Natural killer cell treated with Interleukin-12 subunit alpha and Interleukin-12 subunit beta and Interleukin-15 and Interleukin-18, amount 100 ng/mL, for 72 hours (primary cell): ENCODE measurements around the gene SLCO3A1. TPM values are rescaled to one million over a fixed set of nuclear protein-coding genes. Genes with fewer than 3 reads are reported as not detected.
A peak's percentile ranks its signal among the peaks of the same experiment; 100 is the strongest.

Source experiments
- ATAC-seq, 2 donors: fragments of 150-1000 bp; cut with Tn5 transposase in 1 of 2; sonication (Bioruptor Pico), chemical (Tn5 transposase) in 1 of 2; 2 replicates each; pipeline ENCODE4 v1.10.0; 2021
- DNase-seq: peaks from one replicate; pipeline ENCODE4 v3.0.0; 2022; ENCODE audit warnings: low spot score
- H3K27ac Mint-ChIP-seq, 2 donors: 1 replicate in 1 of 2; 2 replicates in 1 of 2; pipeline ENCODE4 v1.8.0; 2022; ENCODE audit warnings: mixed read lengths in 2 of 2, mild to moderate bottlenecking in 1 of 2, moderate library complexity in 1 of 2
- H3K27me3 Mint-ChIP-seq, 2 donors: 1 replicate in 1 of 2; 2 replicates in 1 of 2; pipeline ENCODE4 v1.8.0; 2022; ENCODE audit warnings: mixed read lengths in 2 of 2
- H3K36me3 Mint-ChIP-seq: one replicate; pipeline ENCODE4 v1.8.0; 2022; ENCODE audit warnings: mixed read lengths
- H3K4me1 Mint-ChIP-seq, 2 donors: 1 replicate in 1 of 2; 2 replicates in 1 of 2; pipeline ENCODE4 v1.8.0; 2022; ENCODE audit warnings: low read depth in 2 of 2, mixed read lengths in 2 of 2, mild to moderate bottlenecking in 1 of 2
- H3K4me3 Mint-ChIP-seq: one replicate; pipeline ENCODE4 v1.8.0; 2022; ENCODE audit warnings: mixed read lengths
- H3K9me3 Mint-ChIP-seq: 2 replicates; pipeline ENCODE4 v1.8.0; 2022; ENCODE audit warnings: mixed read lengths
- total RNA-seq, 2 donors: library from RNA; stranded (reverse); gene quantifications; one replicate each; pipeline ENCODE4 v1.2.3, GENCODE V29; 2022

The SLCO3A1 gene
- total RNA-seq, 2 donors from 2014 or later: 10.4 to 12.5 TPM

DNA sequence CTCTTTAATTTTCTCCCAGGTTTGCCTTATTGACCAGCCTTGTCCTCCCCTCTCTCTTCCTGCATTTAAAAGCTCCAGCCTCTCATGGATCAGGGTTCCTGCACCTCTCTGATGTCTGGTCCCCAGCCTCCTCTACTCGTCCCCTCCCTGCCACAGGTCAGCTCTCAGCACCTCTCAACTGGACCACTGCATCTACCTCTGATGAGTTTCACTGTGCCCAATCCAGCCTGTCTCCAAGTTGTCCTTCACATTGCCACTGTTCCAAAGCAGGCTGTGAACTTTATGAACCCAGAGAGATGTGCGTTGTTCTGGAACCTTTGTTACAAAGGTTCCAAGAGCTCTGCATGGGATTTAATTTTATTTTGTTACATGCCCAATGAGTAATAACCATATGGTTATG is 76.6 kb downstream of the SLCO3A1 start:
- Mint-ChIP-seq H3K4me1 (peaks cover 21 to 26% of the 10 kb centered on the region in 2 donors), H3K36me3 (no peaks in the 10 kb centered on the region), H3K9me3 (no peaks in the 10 kb centered on the region), H3K27me3 (no peaks in the 10 kb centered on the region), H3K27ac (no peak overlapping the region), H3K4me3 (no peak overlapping the region)
- ATAC-seq: no peak
- DNase-seq: no peak

DNA sequence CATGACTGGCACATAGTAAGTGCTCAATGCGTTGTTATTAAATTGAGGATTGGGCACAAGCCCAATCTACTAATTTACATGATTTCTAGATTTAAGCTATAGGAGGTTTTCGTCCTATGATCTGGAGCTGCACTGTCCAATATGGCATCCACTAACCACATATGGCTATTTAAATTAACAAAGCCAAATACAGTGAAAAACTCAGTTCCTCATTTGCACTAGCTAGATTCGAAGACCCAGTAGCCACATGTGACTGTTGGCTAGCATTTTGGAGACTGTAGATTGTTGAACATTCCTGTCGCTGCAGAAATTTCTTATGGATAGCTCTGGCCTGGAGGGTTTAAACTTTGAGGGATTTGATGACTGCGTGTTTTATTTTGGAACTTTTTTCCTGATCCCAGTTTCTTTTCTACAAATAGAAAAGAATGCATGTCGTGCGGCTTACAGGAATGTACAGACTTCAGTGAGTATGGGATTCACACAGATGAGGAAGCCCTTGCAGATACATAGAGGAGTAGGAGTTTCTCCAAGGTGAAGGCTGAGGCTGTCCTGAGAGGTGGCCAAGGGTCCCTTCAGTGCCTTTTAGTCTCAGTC is 82.8 kb downstream of the SLCO3A1 start:
- H3K9me3 Mint-ChIP-seq: no peaks in the 10 kb centered on the region

DNA sequence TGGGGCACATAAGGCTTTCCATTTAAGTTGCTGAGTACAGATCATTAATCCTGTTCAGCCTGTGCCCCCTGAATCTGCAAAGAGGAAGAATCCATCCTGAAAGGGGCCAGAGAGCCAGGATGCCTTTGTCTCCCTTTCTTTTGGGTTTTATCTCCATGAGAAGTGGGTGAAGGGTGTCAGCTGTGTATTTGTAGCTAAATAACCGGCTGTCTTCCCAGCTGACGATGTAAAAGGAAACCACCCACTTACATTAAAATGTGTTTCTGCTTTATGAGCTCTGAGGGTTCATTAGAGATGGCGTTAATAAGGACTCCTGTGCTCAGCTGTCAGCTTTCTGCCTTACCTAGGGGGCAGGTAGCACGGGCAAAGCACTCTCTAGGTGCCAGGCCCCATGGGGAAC is 83.4 kb downstream of the SLCO3A1 start:
- no peak for ATAC-seq
- Mint-ChIP-seq H3K27ac (no peak overlapping the region), H3K27me3 (no peaks in the 10 kb centered on the region), H3K9me3 (no peaks in the 10 kb centered on the region), H3K4me3 (no peak overlapping the region), H3K36me3 (no peaks in the 10 kb centered on the region), H3K4me1 (peaks cover 19 to 22% of the 10 kb centered on the region in 2 donors)
- no peak for DNase-seq

More for the DNA sequence above, 82.8 kb downstream of the SLCO3A1 start:
- no peak overlapping the region for H3K4me3 Mint-ChIP-seq
- no peaks in the 10 kb centered on the region for H3K36me3 Mint-ChIP-seq
- DNase-seq (no peak), ATAC-seq (no peak)
- no peaks in the 10 kb centered on the region for H3K27me3 Mint-ChIP-seq
- no peak overlapping the region for H3K27ac Mint-ChIP-seq
- H3K4me1 Mint-ChIP-seq: peaks cover 19 to 25% of the 10 kb centered on the region in 2 donors

DNA sequence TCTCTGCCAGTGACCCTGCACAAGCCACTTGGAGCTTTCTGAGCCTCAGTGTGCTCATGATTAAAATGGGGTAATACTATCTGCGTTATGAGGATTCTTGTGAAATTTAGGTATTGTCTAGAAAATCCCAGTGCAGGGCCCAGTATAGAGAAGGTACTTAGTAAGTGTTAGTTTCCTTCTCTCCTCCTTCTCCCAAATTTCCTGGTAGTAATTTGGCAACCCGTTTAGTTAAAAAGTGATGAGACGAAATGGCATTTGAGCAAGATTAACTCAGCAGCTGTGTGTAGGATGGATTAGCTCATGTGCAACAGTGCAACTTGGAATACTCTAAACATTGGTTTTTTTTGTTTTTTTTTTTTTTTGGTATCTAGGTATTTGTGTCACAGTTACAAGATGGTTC is 84.6 kb downstream of the SLCO3A1 start:
- Mint-ChIP-seq H3K36me3 (no peaks in the 10 kb centered on the region), H3K27me3 (no peaks in the 10 kb centered on the region), H3K9me3 (no peaks in the 10 kb centered on the region), H3K27ac (no peak overlapping the region), H3K4me1 (peaks cover 24 to 33% of the 10 kb centered on the region in 2 donors), H3K4me3 (no peak overlapping the region)
- ATAC-seq (no peak), DNase-seq (no peak)

DNA sequence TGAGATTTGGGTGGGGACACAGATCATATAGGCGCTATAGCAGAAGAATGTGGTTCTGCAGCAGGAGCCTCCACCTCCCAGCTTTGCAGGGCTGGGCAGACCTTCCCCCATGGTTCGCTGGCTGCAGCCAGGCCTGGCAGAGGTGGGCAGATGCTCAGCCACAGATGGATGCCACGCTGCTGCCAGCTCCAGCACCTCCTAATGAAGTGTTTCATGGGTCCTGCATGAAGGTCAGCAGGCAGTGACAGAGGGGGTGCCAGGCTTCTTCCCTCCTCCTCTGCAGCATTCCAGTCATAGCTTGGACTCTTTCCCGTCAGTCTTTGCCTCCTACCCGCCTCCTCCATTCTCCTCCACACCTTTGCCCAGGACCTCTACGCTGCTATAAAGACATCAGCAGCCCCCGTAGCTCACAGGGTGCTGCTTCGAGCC is 85.9 kb downstream of the SLCO3A1 start:
- H3K9me3 Mint-ChIP-seq: no peaks in the 10 kb centered on the region
- ATAC-seq (no peak), DNase-seq (no peak)
- no peaks in the 10 kb centered on the region for H3K36me3 Mint-ChIP-seq
- no peaks in the 10 kb centered on the region for H3K27me3 Mint-ChIP-seq
- no peak overlapping the region for H3K4me3 Mint-ChIP-seq
- peaks cover 35 to 42% of the 10 kb centered on the region in 2 donors for H3K4me1 Mint-ChIP-seq
- H3K27ac Mint-ChIP-seq: peak overlapping the region in 1 of 2 donors; percentile 69

DNA sequence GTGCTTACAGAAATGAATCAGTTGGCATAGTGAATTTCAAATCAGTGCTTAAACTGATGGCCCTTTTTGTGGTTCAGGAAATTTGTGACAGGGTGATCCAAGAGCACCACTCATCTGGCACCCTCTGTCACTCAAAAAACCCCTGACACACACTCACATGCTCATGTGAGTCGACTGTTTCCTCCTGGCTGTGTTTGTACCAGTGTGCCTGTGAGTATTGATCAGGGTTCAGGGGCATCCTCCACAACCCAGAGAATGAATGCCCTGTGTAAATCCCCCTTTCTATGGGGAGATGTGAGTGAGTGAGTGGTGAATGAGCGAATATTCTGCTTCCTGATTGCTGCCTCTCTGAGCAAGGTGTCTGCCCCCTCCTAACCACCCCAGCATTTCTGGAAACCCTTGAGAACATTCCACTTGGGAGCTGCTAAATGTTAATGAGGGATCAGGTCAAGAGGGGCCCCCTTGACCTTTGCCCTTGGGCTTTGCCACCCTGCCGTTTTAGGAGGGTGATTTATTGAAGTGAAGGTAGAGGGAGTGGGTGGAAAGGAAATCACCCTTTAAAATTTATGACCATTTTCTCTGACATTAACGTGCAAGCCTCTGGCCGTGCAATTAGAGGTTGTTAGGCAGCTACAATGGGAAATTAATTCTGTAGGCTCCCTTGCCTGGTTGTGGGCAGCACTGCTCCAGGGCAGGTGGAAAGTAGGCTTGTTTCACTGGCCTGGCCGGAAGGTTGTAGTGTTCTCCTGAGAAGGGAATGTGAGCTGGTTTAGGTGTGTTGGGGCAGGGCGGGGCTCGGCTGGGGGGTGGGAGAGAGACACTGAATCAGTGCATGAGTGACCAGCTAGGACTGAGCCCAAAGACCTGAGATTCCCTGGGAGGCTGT is 87.2 kb downstream of the SLCO3A1 start:
- H3K27ac Mint-ChIP-seq: peak overlapping the region in 1 of 2 donors; percentile 69
- H3K4me3 Mint-ChIP-seq: no peak overlapping the region
- no peaks in the 10 kb centered on the region for H3K9me3 Mint-ChIP-seq
- no peaks in the 10 kb centered on the region for H3K27me3 Mint-ChIP-seq
- DNase-seq (no peak), ATAC-seq (peak in 1 of 2 donors; percentile 47)
- peaks cover 37 to 40% of the 10 kb centered on the region in 2 donors for H3K4me1 Mint-ChIP-seq
- H3K36me3 Mint-ChIP-seq: no peaks in the 10 kb centered on the region

DNA sequence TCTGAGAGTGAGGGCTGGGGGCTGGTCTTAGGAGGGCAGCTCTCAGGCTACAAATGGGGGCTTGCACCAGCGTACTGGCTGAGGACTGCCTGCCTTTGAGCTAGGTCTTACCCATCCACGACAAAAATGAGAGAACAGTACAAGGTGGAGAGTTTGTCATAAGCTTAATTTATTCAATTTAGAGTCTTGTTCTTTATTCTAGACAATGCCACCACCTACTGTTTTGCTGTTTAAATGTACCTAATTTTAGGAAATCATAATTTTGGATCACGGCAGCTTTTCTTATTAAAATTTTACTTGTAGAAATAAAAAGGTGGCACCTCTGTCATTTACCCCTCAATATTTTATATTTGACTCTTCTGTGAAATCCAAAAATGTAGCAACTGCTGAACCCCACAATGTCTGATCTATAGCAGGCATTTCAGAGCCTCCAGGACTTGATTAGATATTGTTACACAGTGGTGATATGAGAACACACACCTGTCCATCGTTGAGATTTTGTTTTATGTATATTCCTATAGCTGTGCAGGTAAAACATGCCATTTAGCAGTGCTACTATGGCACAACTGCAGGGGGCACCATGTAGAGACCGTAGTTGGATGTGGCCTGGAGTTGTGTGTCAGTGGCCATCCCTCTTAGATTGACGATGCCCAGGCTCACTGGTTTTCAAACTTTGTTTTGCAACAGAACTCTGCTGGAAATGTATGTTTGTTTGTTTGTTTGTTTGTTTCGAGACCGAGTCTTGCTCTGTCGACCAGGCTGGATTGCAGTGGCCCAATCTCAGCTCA is 88.6 kb downstream of the SLCO3A1 start:
- no peak overlapping the region for H3K4me3 Mint-ChIP-seq
- H3K27me3 Mint-ChIP-seq: no peaks in the 10 kb centered on the region
- H3K4me1 Mint-ChIP-seq: peaks cover 47 to 50% of the 10 kb centered on the region in 2 donors
- H3K36me3 Mint-ChIP-seq: no peaks in the 10 kb centered on the region
- H3K9me3 Mint-ChIP-seq: no peaks in the 10 kb centered on the region
- ATAC-seq: no peak
- H3K27ac Mint-ChIP-seq: peak overlapping the region in 1 of 2 donors; percentile 85
- no peak for DNase-seq

DNA sequence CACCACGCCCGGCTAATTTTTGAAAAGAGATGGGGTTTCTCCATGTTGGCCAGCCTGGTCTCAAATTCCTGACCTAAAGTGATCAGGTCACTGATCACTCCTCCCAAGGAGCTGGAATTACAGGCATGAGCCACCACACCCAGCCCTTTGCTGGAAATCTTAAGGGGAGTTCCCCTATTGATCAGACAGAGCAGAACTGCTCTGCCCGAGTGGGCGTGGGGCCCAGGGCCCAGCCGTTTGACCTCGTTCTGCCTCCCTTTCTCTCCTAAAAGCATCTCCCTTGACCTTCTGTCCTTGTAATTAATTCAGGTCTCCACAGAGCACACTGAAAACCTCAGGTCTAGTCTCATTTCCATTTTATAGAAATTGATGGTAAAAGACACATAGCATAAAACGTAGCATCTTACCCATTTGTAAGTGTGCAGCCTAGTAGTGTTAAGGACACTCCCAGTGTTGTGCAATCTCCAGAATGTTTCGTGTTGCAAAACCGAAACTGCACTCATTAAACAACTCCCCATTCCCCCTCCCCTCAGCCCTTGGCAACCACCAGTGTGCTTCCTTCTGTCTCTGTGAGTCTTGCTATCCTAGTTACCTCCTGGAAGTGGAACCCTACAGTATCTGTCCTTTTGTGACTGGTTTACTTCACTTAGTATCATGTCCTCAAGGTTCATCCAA is 89.3 kb downstream of the SLCO3A1 start:
- H3K9me3 Mint-ChIP-seq: no peaks in the 10 kb centered on the region
- H3K27ac Mint-ChIP-seq: peak overlapping the region; percentile 76 to 85

DNA sequence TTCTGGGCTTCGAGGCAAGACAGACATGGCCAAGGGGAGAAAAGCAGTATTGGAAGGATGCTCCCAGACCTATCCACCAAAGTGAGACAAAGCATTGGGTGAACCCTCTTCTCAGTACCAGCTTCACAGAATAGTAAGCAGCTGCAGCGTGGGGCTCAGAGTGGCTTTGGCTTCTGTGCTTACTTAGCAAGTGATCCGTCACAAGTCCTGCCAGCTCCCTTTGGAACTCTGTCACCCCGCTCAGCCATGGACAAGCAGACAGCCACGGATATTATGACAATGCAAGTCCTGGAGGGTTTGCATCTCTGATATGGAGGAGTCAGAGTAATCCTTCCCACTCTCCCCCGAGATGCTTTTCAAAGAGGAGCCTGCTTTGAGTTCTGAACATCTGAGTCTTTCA is 90.8 kb downstream of the SLCO3A1 start:
- Mint-ChIP-seq H3K9me3 (no peaks in the 10 kb centered on the region), H3K27ac (peak overlapping the region in 1 of 2 donors; percentile 85), H3K27me3 (no peaks in the 10 kb centered on the region), H3K36me3 (no peaks in the 10 kb centered on the region), H3K4me3 (no peak overlapping the region), H3K4me1 (peaks cover 58 to 63% of the 10 kb centered on the region in 2 donors)
- no peak for ATAC-seq
- no peak for DNase-seq

More for the DNA sequence above, 89.3 kb downstream of the SLCO3A1 start:
- ATAC-seq: peak; percentile 95 to 97
- no peaks in the 10 kb centered on the region for H3K36me3 Mint-ChIP-seq
- peak overlapping the region; percentile 86 for H3K4me3 Mint-ChIP-seq
- H3K27me3 Mint-ChIP-seq: no peaks in the 10 kb centered on the region
- H3K4me1 Mint-ChIP-seq: peaks cover 53 to 58% of the 10 kb centered on the region in 2 donors
- peak; percentile 88 for DNase-seq

DNA sequence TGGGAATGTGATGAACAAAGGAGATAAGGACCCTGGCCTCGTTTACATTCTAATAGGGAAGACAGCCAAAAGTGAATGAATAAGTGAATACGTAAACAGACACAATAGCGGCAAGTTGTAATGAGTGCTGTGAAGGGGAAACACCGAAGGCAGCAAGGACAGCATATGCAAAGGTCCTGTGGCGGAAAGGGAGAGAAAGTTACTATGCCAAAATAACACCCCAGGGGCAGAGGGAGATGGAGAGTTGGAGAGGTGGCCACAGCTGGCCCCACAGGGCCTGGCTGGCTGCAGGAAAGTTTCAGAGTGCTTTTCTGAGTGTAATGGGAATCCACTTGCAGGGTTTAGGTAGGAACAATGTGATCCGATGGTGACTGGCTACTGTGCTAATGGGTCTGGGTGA is 91.9 kb downstream of the SLCO3A1 start:
- no peak for ATAC-seq
- Mint-ChIP-seq H3K4me1 (peaks cover 59 to 61% of the 10 kb centered on the region in 2 donors), H3K9me3 (no peaks in the 10 kb centered on the region), H3K27ac (peak overlapping the region; percentile 3 to 85), H3K27me3 (no peaks in the 10 kb centered on the region), H3K4me3 (no peak overlapping the region), H3K36me3 (no peaks in the 10 kb centered on the region)
- DNase-seq: no peak

DNA sequence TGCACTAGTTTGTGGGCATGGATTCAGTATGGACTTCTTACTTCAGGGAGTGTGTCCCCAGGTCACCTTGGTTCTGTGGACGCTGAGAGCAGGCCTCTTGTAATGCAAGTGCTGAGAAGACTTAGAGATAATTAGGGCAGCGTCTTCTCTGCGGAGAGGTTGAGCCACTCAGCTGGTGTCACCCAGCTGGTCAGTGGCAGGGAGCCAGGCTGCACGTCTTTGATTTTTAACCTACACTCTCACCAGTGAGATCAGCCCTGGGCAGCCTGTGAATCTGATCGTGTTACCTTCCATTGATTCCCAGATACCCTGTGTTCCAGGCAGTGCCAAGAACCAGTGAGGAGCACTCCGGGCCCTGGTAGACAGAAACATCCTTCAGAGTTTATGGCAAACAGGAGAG is 92.6 kb downstream of the SLCO3A1 start:
- Mint-ChIP-seq H3K4me1 (peaks cover 57 to 61% of the 10 kb centered on the region in 2 donors), H3K9me3 (no peaks in the 10 kb centered on the region), H3K27me3 (no peaks in the 10 kb centered on the region), H3K36me3 (no peaks in the 10 kb centered on the region), H3K4me3 (no peak overlapping the region), H3K27ac (peak overlapping the region; percentile 3 to 85)
- no peak for DNase-seq
- no peak for ATAC-seq

DNA sequence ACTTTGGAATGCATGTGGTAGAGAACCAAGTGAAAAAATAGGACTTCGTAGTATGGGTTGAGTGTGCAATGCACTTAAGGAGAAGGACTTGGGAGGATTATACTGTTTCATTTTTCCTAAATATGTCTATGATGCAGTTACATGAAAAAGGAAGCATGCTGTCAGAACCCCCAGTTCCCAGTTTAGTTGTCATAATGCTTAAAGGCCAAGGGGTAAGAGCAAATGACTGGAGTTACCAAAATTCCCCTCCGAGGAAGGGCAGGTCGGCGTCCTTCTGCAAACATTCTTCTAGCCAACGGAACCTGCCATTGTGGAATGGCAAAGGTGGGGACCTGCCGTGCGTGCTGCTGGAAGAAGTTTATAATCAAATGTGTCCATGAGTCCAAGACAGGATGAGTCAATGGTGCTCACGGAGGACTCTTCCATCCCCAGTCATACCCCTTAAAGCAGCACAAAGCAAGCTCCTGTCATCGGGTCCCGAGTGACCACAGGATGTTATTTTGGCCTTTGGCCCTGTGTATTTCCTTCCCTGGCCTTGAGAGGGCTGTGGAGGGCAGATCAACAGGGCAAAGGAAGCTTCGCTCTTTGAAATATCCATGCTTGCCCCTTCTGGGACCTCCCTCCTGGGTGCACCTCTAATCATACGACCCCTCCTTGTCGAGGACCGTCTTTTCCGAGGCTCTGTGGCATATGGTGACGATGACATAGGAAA is 93.2 kb downstream of the SLCO3A1 start:
- Mint-ChIP-seq H3K36me3 (no peaks in the 10 kb centered on the region), H3K27me3 (no peaks in the 10 kb centered on the region), H3K27ac (peak overlapping the region; percentile 27 to 88), H3K9me3 (no peaks in the 10 kb centered on the region), H3K4me3 (no peak overlapping the region), H3K4me1 (peaks cover 59 to 63% of the 10 kb centered on the region in 2 donors)
- no peak for ATAC-seq
- DNase-seq: no peak

DNA sequence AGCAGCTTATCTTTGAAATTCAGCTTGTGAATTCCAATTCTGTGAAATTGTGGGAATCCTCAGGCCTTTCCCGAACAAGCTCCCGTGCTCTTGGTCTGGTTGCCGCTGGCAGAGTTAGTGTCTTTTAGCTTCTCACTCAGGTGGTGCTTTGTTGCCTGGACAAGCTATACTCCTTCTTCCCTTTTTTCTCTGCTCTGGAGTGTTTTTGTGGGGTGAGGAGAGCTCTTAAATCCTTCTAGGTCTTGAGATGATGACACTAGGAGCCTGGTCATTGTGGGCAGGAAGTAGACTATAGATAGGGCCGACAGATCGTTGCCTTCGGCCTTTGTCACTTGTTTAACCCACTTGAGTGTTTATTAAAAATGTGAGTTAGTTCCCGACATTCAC is 93.8 kb downstream of the SLCO3A1 start:
- peak overlapping the region; percentile 27 to 88 for H3K27ac Mint-ChIP-seq
- no peaks in the 10 kb centered on the region for H3K9me3 Mint-ChIP-seq
- no peak overlapping the region for H3K4me3 Mint-ChIP-seq
- no peaks in the 10 kb centered on the region for H3K27me3 Mint-ChIP-seq
- DNase-seq: no peak
- H3K4me1 Mint-ChIP-seq: peaks cover 65% of the 10 kb centered on the region in 2 donors
- peak in 1 of 2 donors; percentile 42 for ATAC-seq
- H3K36me3 Mint-ChIP-seq: no peaks in the 10 kb centered on the region
